ENCODE results near the gene LRRC8A. TPM values are rescaled to one million over a fixed set of nuclear protein-coding genes. Genes with fewer than 3 reads are reported as not detected.

The LRRC8A gene
- total and polyA plus RNA-seq, 2 of the 13 experiments (the other 11 are each of a cell fraction or from before 2014, with no cell fraction given), result 16.1 to 40.6 TPM

GRCh38 chr9:128885798-128886197, 3.9 kb downstream of the LRRC8A start:
- FAIRE-seq (no peak), DNase-seq (ENCODE audit: low spot score) (no peak), ATAC-seq (no peak)
- Histone ChIP-seq H3K79me2 (ENCODE audit: insufficient read depth, low read length) (peaks cover 65% of the 10 kb centered on the region), H3K27me3 (ENCODE audit: control insufficient read depth in 1 of 2, insufficient read depth in 2 of 2, low read length in 2 of 2) (no peaks in the 10 kb centered on the region; a peak in 1 of 5 replicates), H4K20me1 (ENCODE audit: insufficient read depth, low read length) (no peaks in the 10 kb centered on the region), H3K9ac (ENCODE audit: insufficient read depth, low read depth, low read length) (no peak overlapping the region), H3K4me1 (ENCODE audit: insufficient read depth, low read length) (peaks cover 22% of the 10 kb centered on the region), H2AFZ (ENCODE audit: low read length) (no peak overlapping the region), H3K4me2 (ENCODE audit: low read depth, low read length) (no peak overlapping the region), H3K36me3 (replicated peaks in 1 of 2; ENCODE audit: control insufficient read depth in 1 of 2, insufficient read depth in 2 of 2, low read length in 2 of 2) (peaks cover 12 to 44% of the 10 kb centered on the region in 2 experiments; a peak in 4 of 5 replicates), H3K9me3 (ENCODE audit: low read length) (no peaks in the 10 kb centered on the region), H3K27ac (ENCODE audit: extremely low read length, insufficient read depth, low read length) (no peak overlapping the region), H3K4me3 (replicated peaks in 1 of 3; ENCODE audit: insufficient read depth in 1 of 3, low read depth in 2 of 3, low read length in 3 of 3) (no peak overlapping the region)
- in situ Hi-C loops (cut with HindIII; ENCODE audit: extremely low pct_ligation_motif_present, low pct_unique_long_range_greater_than_20kb), result no loop called here
- TF ChIP-seq SP4 (CRISPR knock-in tag; IDR thresholded peaks at IDR 0.05) (no peak), ARHGAP35 (CRISPR knock-in tag; IDR thresholded peaks at IDR 0.05; ENCODE audit: borderline replicate concordance) (no peak), KLF6 (CRISPR knock-in tag; IDR thresholded peaks at IDR 0.05) (no peak), ZNF431 (CRISPR knock-in tag; IDR thresholded peaks at IDR 0.05; ENCODE audit: borderline replicate concordance, low read depth) (no peak), SNAI1 (CRISPR knock-in tag; IDR thresholded peaks at IDR 0.05; ENCODE audit: borderline replicate concordance) (no peak), TCF12 (IDR thresholded peaks at IDR 0.05) (no peak), TCF12 (CRISPR knock-in tag; IDR thresholded peaks at IDR 0.05) (no peak), ZNF205 (CRISPR knock-in tag; IDR thresholded peaks at IDR 0.05) (no peak)
- no TSS peak for BruUV-seq (replicated peaks)
- ChIA-PET POLR2A (interaction anchor here (0.6 kb wide), 1 partner anchor 31 kb away, joined by 3 read pairs; no protein-coding TSS in a partner anchor), CTCF (ENCODE audit: low intra/inter-chr PET ratio, low total read pairs) (no interaction called here)
- intact Hi-C loops (cut with micrococcal nuclease; ENCODE audit: unreplicated experiment), result no loop called here
- 97% methylated on average over 15 of the region's 15 CpGs for WGBS (ENCODE audit: low lambda C conversion rate)

- in situ Hi-C loops (cut with HindIII; ENCODE audit: extremely low pct_ligation_motif_present, low pct_unique_long_range_greater_than_20kb), result no loop called here
- H3K27me3 ChIP-seq (ENCODE audit: control insufficient read depth in 1 of 2, insufficient read depth in 2 of 2, low read length in 2 of 2), result no peaks in the 10 kb centered on the region; a peak in 1 of 5 replicates
- ChIA-PET POLR2A (no interaction called here), CTCF (ENCODE audit: low intra/inter-chr PET ratio, low total read pairs) (no interaction called here)
- H3K27ac ChIP-seq (ENCODE audit: extremely low read length, insufficient read depth, low read length), result no peak overlapping the region
- H3K4me2 ChIP-seq (ENCODE audit: low read depth, low read length), result no peak overlapping the region
- no peak overlapping the region for H2AFZ ChIP-seq (ENCODE audit: low read length)
- peaks cover 22% of the 10 kb centered on the region for H3K4me1 ChIP-seq (ENCODE audit: insufficient read depth, low read length)
- no TSS peak for BruUV-seq (replicated peaks)
- no peaks in the 10 kb centered on the region for H4K20me1 ChIP-seq (ENCODE audit: insufficient read depth, low read length)
- DNase-seq (ENCODE audit: low spot score) (no peak), ATAC-seq (no peak), FAIRE-seq (no peak)
- peaks cover 12 to 46% of the 10 kb centered on the region in 2 experiments; a peak in 4 of 5 replicates for H3K36me3 ChIP-seq (replicated peaks in 1 of 2; ENCODE audit: control insufficient read depth in 1 of 2, insufficient read depth in 2 of 2, low read length in 2 of 2)
- intact Hi-C loops (cut with micrococcal nuclease; ENCODE audit: unreplicated experiment), result no loop called here
- peaks cover 62% of the 10 kb centered on the region for H3K79me2 ChIP-seq (ENCODE audit: insufficient read depth, low read length)
- no peaks in the 10 kb centered on the region for H3K9me3 ChIP-seq (ENCODE audit: low read length)
- 92% methylated on average over 13 of the region's 13 CpGs for WGBS (ENCODE audit: low lambda C conversion rate)
- no peak overlapping the region for H3K9ac ChIP-seq (ENCODE audit: insufficient read depth, low read depth, low read length)
- no peak overlapping the region for H3K4me3 ChIP-seq (replicated peaks in 1 of 3; ENCODE audit: insufficient read depth in 1 of 3, low read depth in 2 of 3, low read length in 3 of 3)
- TF ChIP-seq FOXA1 (IDR thresholded peaks at IDR 0.05), result no peak
- no peak for TF ChIP-seq FOXA1 (CRISPR knock-in tag; IDR thresholded peaks at IDR 0.05)
- no peak for TF ChIP-seq ZNF570 (CRISPR knock-in tag; IDR thresholded peaks at IDR 0.05; ENCODE audit: borderline replicate concordance)
- TF ChIP-seq ZFAT (CRISPR knock-in tag; conservative IDR thresholded peaks at IDR 0.05), result no peak
- no peak for TF ChIP-seq NFAT5 (CRISPR knock-in tag; IDR thresholded peaks at IDR 0.05)
- TF ChIP-seq ATF7 (IDR thresholded peaks at IDR 0.05), result no peak
- TF ChIP-seq ATF7 (CRISPR knock-in tag; IDR thresholded peaks at IDR 0.05), result no peak
- TF ChIP-seq ZNF709 (CRISPR knock-in tag; IDR thresholded peaks at IDR 0.05), result no peak
Measured at GRCh38 chr9:128886211-128886891, 4.4 kb downstream of the LRRC8A start.
